Measurements from ENCODE around the gene TRPT1. TPM values are rescaled to one million over a fixed set of nuclear protein-coding genes. Genes with fewer than 3 reads are reported as not detected.
A peak's percentile ranks its signal among the peaks of the same experiment; 100 is the strongest.

Gene TRPT1
- polyA plus RNA-seq, 3 donors from 2014 or later: 42.2 to 51.0 (median 43.8) TPM

GRCh38 chr11:64224891-64225607, 937 bp downstream of the TRPT1 start:
- Mint-ChIP-seq H3K4me3 (peak overlapping the region; percentile 87 to 91 (median 89)), H3K27me3 (ENCODE audit: low read depth in 3 of 3) (peaks cover 0 to 6% (median 2%) of the 10 kb centered on the region in 3 donors), H3K27ac (peak overlapping the region; percentile 27 to 91 (median 77)), H3K9me3 (no peaks in the 10 kb centered on the region), H3K4me1 (peaks cover 30 to 31% of the 10 kb centered on the region in 2 donors), H3K36me3 (no peaks in the 10 kb centered on the region)
- no peak for DNase-seq

GRCh38 chr11:64224151-64224890, 1.7 kb downstream of the TRPT1 start:
- peak overlapping the region in 3 of 5 donors; percentile 40 to 88 (median 87) for H3K4me3 Mint-ChIP-seq
- peak overlapping the region in 4 of 6 donors; percentile 34 to 80 (median 64) for H3K27ac Mint-ChIP-seq
- H3K27me3 Mint-ChIP-seq (ENCODE audit: low read depth in 3 of 3): peaks cover 0 to 6% (median 2%) of the 10 kb centered on the region in 3 donors
- H3K4me1 Mint-ChIP-seq: peaks cover 22 to 24% of the 10 kb centered on the region in 2 donors
- H3K36me3 Mint-ChIP-seq: no peaks in the 10 kb centered on the region
- no peaks in the 10 kb centered on the region for H3K9me3 Mint-ChIP-seq
- no peak for DNase-seq

GRCh38 chr11:64223001-64223651, 2.9 kb downstream of the TRPT1 start:
- peaks cover 22% of the 10 kb centered on the region in 2 donors for H3K4me1 Mint-ChIP-seq
- H3K27ac Mint-ChIP-seq: no peak overlapping the region
- H3K4me3 Mint-ChIP-seq: no peak overlapping the region
- peaks cover 0 to 6% (median 2%) of the 10 kb centered on the region in 3 donors for H3K27me3 Mint-ChIP-seq (ENCODE audit: low read depth in 3 of 3)
- H3K9me3 Mint-ChIP-seq: no peaks in the 10 kb centered on the region
- peaks cover 0 to 5% (median 0%) of the 10 kb centered on the region in 3 donors for H3K36me3 Mint-ChIP-seq
- no peak for DNase-seq

GRCh38 chr11:64222651-64223000, 3.4 kb downstream of the TRPT1 start:
- Mint-ChIP-seq H3K27ac (no peak overlapping the region), H3K36me3 (peaks cover 0 to 5% (median 0%) of the 10 kb centered on the region in 3 donors), H3K9me3 (no peaks in the 10 kb centered on the region), H3K4me1 (peaks cover 19 to 20% of the 10 kb centered on the region in 2 donors), H3K4me3 (no peak overlapping the region), H3K27me3 (ENCODE audit: low read depth in 3 of 3) (peaks cover 0 to 6% (median 2%) of the 10 kb centered on the region in 3 donors)
- DNase-seq: no peak

- no peak overlapping the region for H3K4me3 Mint-ChIP-seq
- H3K27ac Mint-ChIP-seq: peak overlapping the region in 1 of 6 donors; percentile 29
- H3K27me3 Mint-ChIP-seq (ENCODE audit: low read depth in 3 of 3): peaks cover 0 to 5% (median 0%) of the 10 kb centered on the region in 3 donors
- H3K4me1 Mint-ChIP-seq: peaks cover 9 to 11% of the 10 kb centered on the region in 2 donors
- H3K36me3 Mint-ChIP-seq: peaks cover 0 to 5% (median 0%) of the 10 kb centered on the region in 3 donors
- H3K9me3 Mint-ChIP-seq: no peaks in the 10 kb centered on the region
- DNase-seq: no peak
These were observed 5.2 kb downstream of the TRPT1 start for GRCh38 chr11:64220798-64221197.

GRCh38 chr11:64220271-64220670, 5.7 kb downstream of the TRPT1 start:
- peaks cover 6 to 9% of the 10 kb centered on the region in 2 donors for H3K4me1 Mint-ChIP-seq
- peaks cover under 1 to 6% (median under 1%) of the 10 kb centered on the region in 3 donors for H3K36me3 Mint-ChIP-seq
- H3K27ac Mint-ChIP-seq: no peak overlapping the region
- no peak for DNase-seq
- H3K4me3 Mint-ChIP-seq: no peak overlapping the region
- H3K9me3 Mint-ChIP-seq: no peaks in the 10 kb centered on the region
- H3K27me3 Mint-ChIP-seq (ENCODE audit: low read depth in 3 of 3): peaks cover 0 to 4% (median 0%) of the 10 kb centered on the region in 3 donors

GRCh38 chr11:64219755-64220154, 6.2 kb downstream of the TRPT1 start:
- Mint-ChIP-seq H3K27ac (no peak overlapping the region), H3K9me3 (no peaks in the 10 kb centered on the region), H3K4me3 (no peak overlapping the region), H3K27me3 (ENCODE audit: low read depth in 3 of 3) (peaks cover 0 to 4% (median 0%) of the 10 kb centered on the region in 3 donors), H3K4me1 (peaks cover 3 to 10% of the 10 kb centered on the region in 2 donors), H3K36me3 (peaks cover 4 to 11% (median 4%) of the 10 kb centered on the region in 3 donors)
- no peak for DNase-seq

- H3K27me3 Mint-ChIP-seq (ENCODE audit: low read depth in 3 of 3): peaks cover 0 to 3% (median 0%) of the 10 kb centered on the region in 3 donors
- peaks cover 4 to 11% (median 4%) of the 10 kb centered on the region in 3 donors for H3K36me3 Mint-ChIP-seq
- peaks cover 3 to 10% of the 10 kb centered on the region in 2 donors for H3K4me1 Mint-ChIP-seq
- H3K9me3 Mint-ChIP-seq: no peaks in the 10 kb centered on the region
- no peak overlapping the region for H3K27ac Mint-ChIP-seq
- H3K4me3 Mint-ChIP-seq: no peak overlapping the region
- DNase-seq: no peak
These were observed 6.7 kb downstream of the TRPT1 start for GRCh38 chr11:64219354-64219684.

- H3K27me3 Mint-ChIP-seq (ENCODE audit: low read depth in 3 of 3): peaks cover 0 to 2% (median 0%) of the 10 kb centered on the region in 3 donors
- no peak overlapping the region for H3K4me3 Mint-ChIP-seq
- H3K36me3 Mint-ChIP-seq: peaks cover 4 to 13% (median 6%) of the 10 kb centered on the region in 3 donors
These were observed 7.2 kb downstream of the TRPT1 start for GRCh38 chr11:64218628-64219353.

GRCh38 chr11:64216879-64217278, 9.1 kb downstream of the TRPT1 start:
- no peak overlapping the region for H3K4me3 Mint-ChIP-seq
- no peaks in the 10 kb centered on the region for H3K9me3 Mint-ChIP-seq
- peaks cover 6 to 26% of the 10 kb centered on the region in 2 donors for H3K4me1 Mint-ChIP-seq
- DNase-seq: no peak
- peaks cover 12 to 22% (median 13%) of the 10 kb centered on the region in 3 donors for H3K36me3 Mint-ChIP-seq
- H3K27me3 Mint-ChIP-seq (ENCODE audit: low read depth in 3 of 3): peaks cover 0 to 2% (median 0%) of the 10 kb centered on the region in 3 donors
- peak overlapping the region in 3 of 6 donors; percentile 9 to 39 (median 28) for H3K27ac Mint-ChIP-seq

More at GRCh38 chr11:64218628-64219353, 7.2 kb downstream of the TRPT1 start:
- no peak for DNase-seq
- H3K9me3 Mint-ChIP-seq: no peaks in the 10 kb centered on the region
- peaks cover 5 to 14% of the 10 kb centered on the region in 2 donors for H3K4me1 Mint-ChIP-seq
- H3K27ac Mint-ChIP-seq: peak overlapping the region in 3 of 6 donors; percentile 6 to 50 (median 8)

GRCh38 chr11:64211181-64211872, 14.7 kb downstream of the TRPT1 start:
- DNase-seq: no peak
- Mint-ChIP-seq H3K4me1 (peaks cover 32 to 36% of the 10 kb centered on the region in 2 donors), H3K9me3 (no peaks in the 10 kb centered on the region), H3K27me3 (ENCODE audit: low read depth in 3 of 3) (peaks cover 2 to 6% (median 5%) of the 10 kb centered on the region in 3 donors), H3K27ac (peak overlapping the region in 2 of 6 donors; percentile 3 to 30), H3K4me3 (no peak overlapping the region), H3K36me3 (peaks cover 12 to 17% (median 14%) of the 10 kb centered on the region in 3 donors)

GRCh38 chr11:64210301-64211020, 15.5 kb downstream of the TRPT1 start:
- peaks cover 39 to 43% of the 10 kb centered on the region in 2 donors for H3K4me1 Mint-ChIP-seq
- peak overlapping the region in 5 of 6 donors; percentile 20 to 95 (median 60) for H3K27ac Mint-ChIP-seq
- no peaks in the 10 kb centered on the region for H3K9me3 Mint-ChIP-seq
- H3K27me3 Mint-ChIP-seq (ENCODE audit: low read depth in 3 of 3): peaks cover 2 to 6% (median 5%) of the 10 kb centered on the region in 3 donors
- H3K4me3 Mint-ChIP-seq: no peak overlapping the region
- DNase-seq: no peak
- H3K36me3 Mint-ChIP-seq: peaks cover 12 to 17% (median 14%) of the 10 kb centered on the region in 3 donors

Data from immature natural killer cell (primary cell).